Mammary epithelial cell (primary cell): ENCODE results near the gene LYL1.

ENCODE experiments used
- CTCF ChIP-seq, 2 donors: IDR thresholded peaks in 1 of 2; conservative IDR thresholded peaks in 1 of 2; 2 replicates each; pipeline ENCODE4 v1.5.1; 2011 to 2012; ENCODE audit warnings: inconsistent platforms in 2 of 2, low read length in 2 of 2, mild to moderate bottlenecking in 2 of 2, control low read depth in 1 of 2, low read depth in 1 of 2; ENCODE audit not compliant: insufficient read depth in 1 of 2; ENCODE audit errors: extremely low read depth in 1 of 2
- EZH2 ChIP-seq: IDR thresholded peaks from 2 replicates; pipeline ENCODE4 v1.6.1; 2012; ENCODE audit warnings: low read length, inconsistent platforms, borderline replicate concordance

- TF ChIP-seq CTCF (conservative IDR thresholded peaks at IDR 0.05 in 1 of 2, IDR thresholded peaks at IDR 0.05 in 1 of 2; ENCODE audit: extremely low read depth in 1 of 2, insufficient read depth in 1 of 2, low read depth in 1 of 2, low read length in 2 of 2) (no peak), EZH2 (no peak)
Measured at GRCh38 chr19:13127811-13128575, 25.3 kb upstream of the LYL1 start.
